ENCODE results near the gene BCLAF1. TPM values are rescaled to one million over a fixed set of nuclear protein-coding genes. Genes with fewer than 3 reads are reported as not detected.

Gene BCLAF1
- total RNA-seq, 1 donor from 2014 or later = 155 TPM

GRCh38 chr6:136235233-136235564, 54.4 kb downstream of the BCLAF1 start:
- Mint-ChIP-seq H3K4me3 (ENCODE audit: unreplicated experiment) (no peak overlapping the region), H3K4me1 (ENCODE audit: unreplicated experiment) (peaks cover 10% of the 10 kb centered on the region), H3K36me3 (ENCODE audit: unreplicated experiment) (peaks cover 5% of the 10 kb centered on the region), H3K9me3 (ENCODE audit: unreplicated experiment) (no peaks in the 10 kb centered on the region), H3K27me3 (ENCODE audit: unreplicated experiment) (no peaks in the 10 kb centered on the region), H3K27ac (ENCODE audit: unreplicated experiment) (no peak overlapping the region)
- DNase-seq (ENCODE audit: extremely low spot score, unreplicated experiment) = no peak
- no peak for TF ChIP-seq CTCF (IDR thresholded peaks at IDR 0.05)

GRCh38 chr6:136232701-136233100, 56.9 kb downstream of the BCLAF1 start:
- Mint-ChIP-seq H3K9me3 (ENCODE audit: unreplicated experiment) (no peaks in the 10 kb centered on the region), H3K4me3 (ENCODE audit: unreplicated experiment) (no peak overlapping the region), H3K27ac (ENCODE audit: unreplicated experiment) (no peak overlapping the region), H3K4me1 (ENCODE audit: unreplicated experiment) (peaks cover 10% of the 10 kb centered on the region), H3K36me3 (ENCODE audit: unreplicated experiment) (peaks cover 3% of the 10 kb centered on the region), H3K27me3 (ENCODE audit: unreplicated experiment) (no peaks in the 10 kb centered on the region)
- no peak for TF ChIP-seq CTCF (IDR thresholded peaks at IDR 0.05)
- DNase-seq (ENCODE audit: extremely low spot score, unreplicated experiment) = no peak

GRCh38 chr6:136230219-136230853, 59.3 kb downstream of the BCLAF1 start:
- no peaks in the 10 kb centered on the region for H3K9me3 Mint-ChIP-seq (ENCODE audit: unreplicated experiment)
- DNase-seq (ENCODE audit: extremely low spot score, unreplicated experiment) = no peak
- TF ChIP-seq CTCF (IDR thresholded peaks at IDR 0.05) = no peak

GRCh38 chr6:136228814-136229213, 60.8 kb downstream of the BCLAF1 start:
- peaks cover 19% of the 10 kb centered on the region for H3K4me1 Mint-ChIP-seq (ENCODE audit: unreplicated experiment)
- no peak for TF ChIP-seq CTCF (IDR thresholded peaks at IDR 0.05)
- H3K4me3 Mint-ChIP-seq (ENCODE audit: unreplicated experiment) = no peak overlapping the region
- H3K9me3 Mint-ChIP-seq (ENCODE audit: unreplicated experiment) = no peaks in the 10 kb centered on the region
- no peak for DNase-seq (ENCODE audit: extremely low spot score, unreplicated experiment)
- no peaks in the 10 kb centered on the region for H3K36me3 Mint-ChIP-seq (ENCODE audit: unreplicated experiment)
- H3K27me3 Mint-ChIP-seq (ENCODE audit: unreplicated experiment) = no peaks in the 10 kb centered on the region
- no peak overlapping the region for H3K27ac Mint-ChIP-seq (ENCODE audit: unreplicated experiment)

More at GRCh38 chr6:136230219-136230853, 59.3 kb downstream of the BCLAF1 start:
- Mint-ChIP-seq H3K27ac (ENCODE audit: unreplicated experiment) (peak overlapping the region; percentile 67), H3K4me3 (ENCODE audit: unreplicated experiment) (no peak overlapping the region), H3K36me3 (ENCODE audit: unreplicated experiment) (no peaks in the 10 kb centered on the region), H3K27me3 (ENCODE audit: unreplicated experiment) (no peaks in the 10 kb centered on the region), H3K4me1 (ENCODE audit: unreplicated experiment) (peaks cover 20% of the 10 kb centered on the region)

- no peak overlapping the region for H3K27ac Mint-ChIP-seq (ENCODE audit: unreplicated experiment)
- no peak for DNase-seq (ENCODE audit: extremely low spot score, unreplicated experiment)
- H3K9me3 Mint-ChIP-seq (ENCODE audit: unreplicated experiment) = no peaks in the 10 kb centered on the region
- no peaks in the 10 kb centered on the region for H3K36me3 Mint-ChIP-seq (ENCODE audit: unreplicated experiment)
- no peaks in the 10 kb centered on the region for H3K27me3 Mint-ChIP-seq (ENCODE audit: unreplicated experiment)
- peak overlapping the region; percentile 15 for H3K4me3 Mint-ChIP-seq (ENCODE audit: unreplicated experiment)
- peaks cover 19% of the 10 kb centered on the region for H3K4me1 Mint-ChIP-seq (ENCODE audit: unreplicated experiment)
- no peak for TF ChIP-seq CTCF (IDR thresholded peaks at IDR 0.05)
These were observed 62.8 kb downstream of the BCLAF1 start for GRCh38 chr6:136226674-136227377.

Data from osteocyte (in vitro differentiated cells).